Ovary (tissue), 10 donors: ENCODE measurements around the gene DCN. TPM values are rescaled to one million over a fixed set of nuclear protein-coding genes. Genes with fewer than 3 reads are reported as not detected.
A peak's percentile ranks its signal among the peaks of the same experiment; 100 is the strongest.

Source experiments
- DNase-seq, 5 donors: peaks; one replicate each; pipeline ENCODE4 v3.0.0-alpha.2; 2019 to 2020
- H3K27ac ChIP-seq, 2 donors: fragments of 200-600 bp; one replicate each; pipeline versions ENCODE4 v1.5.1 to v1.8.0; 2019 to 2022
- H3K27me3 ChIP-seq: fragments of 200-600 bp; one replicate; pipeline ENCODE4 v1.8.0; 2022
- H3K36me3 ChIP-seq: fragments of 200-600 bp; sonication (generic); one replicate; pipeline ENCODE4 v1.5.1; 2019
- H3K4me1 ChIP-seq: one replicate; pipeline ENCODE4 v1.8.1; 2013; ENCODE audit warnings: mild to moderate bottlenecking, moderate library complexity; ENCODE audit not compliant: insufficient read depth
- H3K4me3 ChIP-seq: fragments of 200-600 bp; sonication (generic); one replicate; pipeline ENCODE4 v1.5.1; 2017
- H3K9me3 ChIP-seq, 2 donors: fragments of 200-600 bp in 1 of 2; sonication (generic) in 1 of 2; one replicate each; pipeline versions ENCODE4 v1.5.1 to v1.8.1; 2013 to 2019; ENCODE audit warnings: mild to moderate bottlenecking in 1 of 2, moderate library complexity in 1 of 2
- EP300 ChIP-seq: sonication (generic); formaldehyde crosslinking; IDR thresholded peaks from one replicate; pipeline ENCODE4 v1.6.1; 2017; ENCODE audit warnings: antibody characterized with exemption
- POLR2A ChIP-seq: fragments of 450-650 bp; IDR thresholded peaks from one replicate; pipeline ENCODE4 v1.6.1; 2017; ENCODE audit warnings: antibody characterized with exemption, mild to moderate bottlenecking, moderate library complexity
- WGBS, 3 donors: extraction: QIAGEN DNeasy Blood & Tissue Kit in 1 of 3; methylation state at CpG; one replicate each; pipeline versions ENCODE4 v1.1.5 to v1.1.7; 2013 to 2017; 5-methylcytosine and 5-hydroxymethylcytosine counted together
- intact Hi-C, 4 donors: fragments of 100-400 bp; cut with DNase I; formaldehyde crosslinking; loops; one replicate each; pipeline versions ENCODE4 v1.11.0 to v1.15.1; 2022 to 2023
- long read RNA-seq, 3 donors: library from polyadenylated mRNA in 2 of 3; unstranded in 2 of 3; transcript quantifications; one replicate each; pipeline ENCODE4 v2.0.0 and lab custom pipeline, GENCODE V29; 2021 to 2026
- polyA plus RNA-seq, 2 donors: library from polyadenylated mRNA; stranded (reverse); fragments of 200-250 nt in 1 of 2; fragments of 350-450 nt in 1 of 2; fragmentation: Illumina TruSeq in 1 of 2; extraction: RNeasy Lipid Tissue Mini Kit (QIAGEN cat#74804) in 1 of 2; gene quantifications; one replicate each; pipeline ENCODE4 v1.2.3, GENCODE V29; 2013 to 2014
- total RNA-seq, 7 donors: library from RNA; depleted of rRNA in 2 of 7; stranded (reverse); fragments of >200 nt in 2 of 7; fragmentation: NEBNext Ultra II Directional in 3 of 7; extraction: Animal tissue kit (Norgen Biotek cat#: 25700) in 3 of 7; gene quantifications; one replicate each; pipeline versions ENCODE4 v1.1.0 to v1.2.4, GENCODE V29; 2016 to 2023
- TF ChIP-seq, protein P1 (sequence below), 3 donors: fragments of 450-650 bp in 2 of 3; fragments of 200-600 bp in 1 of 3; IDR thresholded peaks; one replicate each; pipeline versions ENCODE4 v1.5.1 to v1.8.0; 2016 to 2022; ENCODE audit warnings: antibody characterized with exemption in 3 of 3, mild to moderate bottlenecking in 1 of 3
- donor health status: DM: no; HTN: no; CAD: no; lungs with moderate emphysema.
- donor health status: DM: no; HTN: no; CAD: no.
- donor health status: Bipolar disorder and iron deficiency.
- donor health status: DM: yes; HTN: yes; CAD: no.
- donor health status: DM: no; HTN: no; CAD: no.
- donor health status: DM: yes; HTN: yes; CAD: no.

Gene DCN, protein sequence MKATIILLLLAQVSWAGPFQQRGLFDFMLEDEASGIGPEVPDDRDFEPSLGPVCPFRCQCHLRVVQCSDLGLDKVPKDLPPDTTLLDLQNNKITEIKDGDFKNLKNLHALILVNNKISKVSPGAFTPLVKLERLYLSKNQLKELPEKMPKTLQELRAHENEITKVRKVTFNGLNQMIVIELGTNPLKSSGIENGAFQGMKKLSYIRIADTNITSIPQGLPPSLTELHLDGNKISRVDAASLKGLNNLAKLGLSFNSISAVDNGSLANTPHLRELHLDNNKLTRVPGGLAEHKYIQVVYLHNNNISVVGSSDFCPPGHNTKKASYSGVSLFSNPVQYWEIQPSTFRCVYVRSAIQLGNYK
- total RNA-seq (1,000 to 10,000 TPM; 1,911 to 4,145 (median 2,871) TPM), polyA plus RNA-seq (1,000 to 10,000 TPM; 2,127 to 5,778 TPM)
- long read RNA-seq, donor 1, full-length matches to known transcripts: 7,540 of 8,224 reads
- long read RNA-seq, donor 1, partial matches to known transcripts: 409 of 8,224 reads
- long read RNA-seq, donor 1, other reads (novel, unspliced or antisense): 275 of 8,224 reads
- long read RNA-seq, donor 2, full-length matches to known transcripts: 276 of 329 reads
- long read RNA-seq, donor 2, partial matches to known transcripts: 53 of 329 reads
- long read RNA-seq, donor 2, other reads (novel, unspliced or antisense): 0 of 329 reads
- long read RNA-seq, donor 3, full-length matches to known transcripts: 1,555 of 1,724 reads
- long read RNA-seq, donor 3, partial matches to known transcripts: 123 of 1,724 reads
- long read RNA-seq, donor 3, other reads (novel, unspliced or antisense): 46 of 1,724 reads

DNA sequence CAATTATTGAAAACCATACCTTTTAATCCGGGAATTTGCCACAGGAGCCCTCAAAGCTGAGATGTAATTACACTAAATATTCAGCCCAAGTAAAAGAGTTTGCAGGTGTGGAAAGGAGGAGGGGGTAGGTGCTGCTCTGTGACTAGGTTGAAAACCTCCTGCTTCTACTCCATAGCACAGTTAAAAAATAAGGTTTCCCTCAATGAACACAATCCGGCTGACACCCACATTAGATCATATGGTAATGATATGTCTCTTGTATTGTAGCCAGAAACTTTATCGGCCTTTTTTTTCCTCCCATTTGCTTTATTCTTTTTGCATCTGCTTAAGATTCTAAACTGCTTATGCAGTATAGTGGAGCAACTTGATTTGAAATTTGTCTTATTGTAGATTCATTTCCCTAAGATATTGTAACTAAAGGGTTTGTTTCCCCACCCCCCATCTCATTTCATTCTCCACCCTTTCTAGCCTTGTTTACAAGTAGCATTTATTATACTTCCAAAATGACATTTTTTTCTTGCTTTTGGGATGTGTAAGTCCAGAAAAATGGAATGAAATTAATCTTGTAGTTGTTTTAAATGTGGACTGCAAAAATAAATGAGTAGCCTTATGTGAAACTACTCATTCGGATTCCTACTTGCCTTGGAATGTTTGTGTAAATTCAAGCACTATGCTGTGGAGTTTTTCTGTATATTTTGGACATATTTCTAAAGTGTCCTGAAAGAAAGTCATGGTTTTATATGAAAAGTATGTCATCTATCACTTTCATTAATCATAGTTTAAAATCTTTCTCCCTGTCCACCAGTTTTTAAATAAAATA lies at the start of gene DCN:
TSS of gene DCN (minus strand) at position 182 of the 820 bp plus-strand sequence. CDS start 4,265 bp downstream, outside the sequence.
- Histone ChIP-seq H3K27ac (peak within 1 kb of the TSS; percentile 63 to 89), H3K9me3 (no peaks in the 10 kb centered on the region), H3K4me1 (peaks cover 2% of the 10 kb centered on the region), H3K36me3 (no peaks in the 10 kb centered on the region), H3K27me3 (no peaks in the 10 kb centered on the region), H3K4me3 (peak within 1 kb of the TSS; percentile 50)
- intact Hi-C loops: loop anchor here in 3 of 4 donors (5.0 to 10.0 kb wide), 4 partner anchors 44 to 144 kb away; no protein-coding TSS in a partner anchor
- TF ChIP-seq, protein P1, sequence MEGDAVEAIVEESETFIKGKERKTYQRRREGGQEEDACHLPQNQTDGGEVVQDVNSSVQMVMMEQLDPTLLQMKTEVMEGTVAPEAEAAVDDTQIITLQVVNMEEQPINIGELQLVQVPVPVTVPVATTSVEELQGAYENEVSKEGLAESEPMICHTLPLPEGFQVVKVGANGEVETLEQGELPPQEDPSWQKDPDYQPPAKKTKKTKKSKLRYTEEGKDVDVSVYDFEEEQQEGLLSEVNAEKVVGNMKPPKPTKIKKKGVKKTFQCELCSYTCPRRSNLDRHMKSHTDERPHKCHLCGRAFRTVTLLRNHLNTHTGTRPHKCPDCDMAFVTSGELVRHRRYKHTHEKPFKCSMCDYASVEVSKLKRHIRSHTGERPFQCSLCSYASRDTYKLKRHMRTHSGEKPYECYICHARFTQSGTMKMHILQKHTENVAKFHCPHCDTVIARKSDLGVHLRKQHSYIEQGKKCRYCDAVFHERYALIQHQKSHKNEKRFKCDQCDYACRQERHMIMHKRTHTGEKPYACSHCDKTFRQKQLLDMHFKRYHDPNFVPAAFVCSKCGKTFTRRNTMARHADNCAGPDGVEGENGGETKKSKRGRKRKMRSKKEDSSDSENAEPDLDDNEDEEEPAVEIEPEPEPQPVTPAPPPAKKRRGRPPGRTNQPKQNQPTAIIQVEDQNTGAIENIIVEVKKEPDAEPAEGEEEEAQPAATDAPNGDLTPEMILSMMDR (IDR thresholded peaks at IDR 0.05): no peak
- TF ChIP-seq EP300: no peak
- no peak for TF ChIP-seq POLR2A
- WGBS, 3 donors: 5 to 7% (median 6%) methylated on average over 4 of the region's 4 CpGs
- DNase-seq: no peak

DNA sequence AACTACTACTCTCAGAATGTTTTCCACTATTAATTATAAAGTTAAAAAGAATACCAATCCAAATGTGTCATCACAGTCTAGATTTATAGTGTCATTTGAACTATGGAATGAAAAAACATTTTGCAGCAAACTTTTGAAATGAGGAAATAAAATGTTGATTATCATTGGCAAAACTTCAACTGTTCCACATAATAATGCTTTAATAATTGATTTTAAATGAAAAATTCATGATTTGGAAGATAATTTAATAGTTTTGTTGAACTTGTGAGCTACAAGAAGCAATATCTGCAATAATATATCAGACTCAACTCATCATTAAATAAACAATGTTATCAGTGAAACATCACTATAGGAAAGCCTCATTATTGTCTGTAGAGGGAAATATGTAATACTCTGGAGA lies 48.2 kb upstream of the DCN start:
- TF ChIP-seq, protein P1 (IDR thresholded peaks at IDR 0.05): no peak
- TF ChIP-seq EP300 (no peak), POLR2A (no peak)
- intact Hi-C loops: no loop called here
- Histone ChIP-seq H3K27ac (no peak overlapping the region), H3K4me1 (peaks cover 1% of the 10 kb centered on the region), H3K27me3 (no peaks in the 10 kb centered on the region), H3K9me3 (no peaks in the 10 kb centered on the region), H3K36me3 (no peaks in the 10 kb centered on the region), H3K4me3 (no peak overlapping the region)
- DNase-seq: no peak

DNA sequence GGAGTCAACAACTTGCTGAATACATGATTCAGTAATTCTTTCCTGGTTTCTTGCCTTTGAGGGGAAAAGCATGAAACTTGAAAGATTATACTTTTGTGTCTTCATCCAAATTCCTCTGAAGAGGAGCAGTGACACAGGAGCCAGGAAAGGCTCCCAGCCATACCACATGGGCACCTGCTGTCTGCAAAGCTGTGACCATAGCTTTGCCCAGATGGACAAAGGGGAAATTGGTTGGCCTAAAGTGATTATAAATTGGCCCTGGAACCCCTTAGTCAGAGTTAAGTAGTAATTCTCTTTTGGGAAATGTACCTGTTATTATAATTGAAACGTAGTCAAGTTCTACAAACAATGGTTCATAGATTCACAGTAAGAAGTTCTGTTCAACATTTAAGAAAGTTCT lies 44.3 kb upstream of the DCN start:
- DNase-seq: no peak
- H3K4me1 ChIP-seq: peaks cover 1% of the 10 kb centered on the region
- no peaks in the 10 kb centered on the region for H3K27me3 ChIP-seq
- no peak overlapping the region for H3K27ac ChIP-seq
- intact Hi-C loops: loop anchor here in 1 of 4 donors (5.0 kb wide), 1 partner anchor 45 kb away; the partner anchor contains the start of gene DCN
- TF ChIP-seq POLR2A: no peak
- TF ChIP-seq, protein P1 (IDR thresholded peaks at IDR 0.05): no peak
- no peak for TF ChIP-seq EP300
- no peaks in the 10 kb centered on the region for H3K36me3 ChIP-seq
- 94 to 100% (median 97%) methylated on average over 1 of the region's 1 CpG for WGBS, 3 donors
- H3K4me3 ChIP-seq: no peak overlapping the region
- H3K9me3 ChIP-seq: no peaks in the 10 kb centered on the region

DNA sequence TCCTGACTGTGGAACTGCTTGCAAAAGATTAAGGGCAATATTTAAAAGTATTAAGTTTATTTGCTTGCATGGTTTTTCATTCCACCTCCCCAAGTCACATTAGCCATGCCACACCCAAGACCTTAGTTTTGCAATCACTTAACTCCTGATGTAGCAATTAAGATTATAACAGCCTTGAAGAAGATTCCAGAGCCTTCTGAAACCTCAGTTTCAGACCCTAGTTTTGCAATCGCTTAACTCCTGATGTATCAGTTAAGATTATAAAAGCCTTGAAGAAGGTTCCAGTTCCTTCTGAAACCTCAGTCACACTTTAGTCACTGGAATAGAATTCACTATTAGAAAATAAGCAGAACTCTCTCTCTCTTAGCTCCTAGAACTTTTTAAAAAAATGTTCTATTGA lies 42.7 kb upstream of the DCN start:
- WGBS, 3 donors: 79 to 85% (median 82%) methylated on average over 1 of the region's 1 CpG

More for the DNA sequence above, 42.7 kb upstream of the DCN start:
- Histone ChIP-seq H3K36me3 (no peaks in the 10 kb centered on the region), H3K9me3 (no peaks in the 10 kb centered on the region), H3K27ac (no peak overlapping the region), H3K4me1 (peaks cover 1% of the 10 kb centered on the region), H3K27me3 (no peaks in the 10 kb centered on the region), H3K4me3 (no peak overlapping the region)
- intact Hi-C loops: loop anchor here in 1 of 4 donors (5.0 kb wide), 1 partner anchor 43 kb away; the partner anchor contains the start of gene DCN
- no peak for TF ChIP-seq EP300
- TF ChIP-seq, protein P1 (IDR thresholded peaks at IDR 0.05): no peak
- no peak for TF ChIP-seq POLR2A
- no peak for DNase-seq
